Type B pancreatic cell (in vitro differentiated cells): ENCODE data around the gene YTHDF1. TPM values are rescaled to one million over a fixed set of nuclear protein-coding genes. Genes with fewer than 3 reads are reported as not detected.
"Not testable (repeated sequence)": the region's sequence is repeated elsewhere in the genome, so short reads cannot be mapped to it uniquely, and the experiment has no call there.

Source experiments
- DNase-seq: peaks from one replicate; pipeline ENCODE4 v3.0.0; 2021; ENCODE audit warnings: mixed read lengths; ENCODE audit not compliant: unreplicated experiment; ENCODE audit errors: extremely low spot score
- H3K27ac Mint-ChIP-seq: 2 replicates; pipeline ENCODE4 v1.8.0; 2021; ENCODE audit warnings: mild to moderate bottlenecking, mixed read lengths
- H3K27me3 Mint-ChIP-seq: 2 replicates; pipeline ENCODE4 v1.8.0; 2021; ENCODE audit warnings: mixed read lengths
- H3K36me3 Mint-ChIP-seq: 2 replicates; pipeline ENCODE4 v1.8.0; 2021; ENCODE audit warnings: mixed read lengths
- H3K4me1 Mint-ChIP-seq: one replicate; pipeline ENCODE4 v1.8.0; 2021; ENCODE audit warnings: mixed read lengths; ENCODE audit not compliant: unreplicated experiment
- H3K4me3 Mint-ChIP-seq: 2 replicates; pipeline ENCODE4 v1.8.0; 2021; ENCODE audit warnings: mild to moderate bottlenecking, mixed read lengths
- H3K9me3 Mint-ChIP-seq: 2 replicates; pipeline ENCODE4 v1.8.0; 2021; ENCODE audit warnings: mixed read lengths
- total RNA-seq: library from RNA; stranded (reverse); gene quantifications from 2 replicates; pipeline ENCODE4 v1.2.1, GENCODE V29; 2021; ENCODE audit warnings: low replicate concordance
- TF ChIP-seq, protein P1 (sequence below): fragments of 200-600 bp; sonication (generic); conservative IDR thresholded peaks from 2 replicates; pipeline ENCODE4 v1.5.0; 2021; ENCODE audit warnings: antibody characterized with exemption, mild to moderate bottlenecking

YTHDF1 gene
- total RNA-seq, 1 donor from 2014 or later: 50.4 TPM

DNA sequence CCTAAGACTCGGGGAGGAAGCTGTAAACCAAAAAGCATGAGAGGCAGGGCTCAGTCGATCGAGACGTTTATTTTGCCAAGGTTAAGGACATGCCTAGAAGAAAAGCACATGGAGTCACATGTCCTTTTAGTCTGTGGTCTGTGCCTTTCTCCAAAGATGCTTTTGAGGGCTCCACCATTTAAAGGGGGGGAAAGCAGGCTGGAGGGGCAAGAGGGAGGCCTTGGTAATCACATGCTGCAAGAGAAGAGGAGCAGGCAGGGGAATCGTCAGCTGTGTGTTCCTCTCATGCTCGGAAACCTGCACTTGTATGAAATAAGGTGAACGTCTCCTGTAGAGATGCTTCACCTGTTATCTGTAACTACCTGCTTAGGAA, 9.1 kb upstream of the YTHDF1 start:
- no peak for DNase-seq
- TF ChIP-seq, protein P1, sequence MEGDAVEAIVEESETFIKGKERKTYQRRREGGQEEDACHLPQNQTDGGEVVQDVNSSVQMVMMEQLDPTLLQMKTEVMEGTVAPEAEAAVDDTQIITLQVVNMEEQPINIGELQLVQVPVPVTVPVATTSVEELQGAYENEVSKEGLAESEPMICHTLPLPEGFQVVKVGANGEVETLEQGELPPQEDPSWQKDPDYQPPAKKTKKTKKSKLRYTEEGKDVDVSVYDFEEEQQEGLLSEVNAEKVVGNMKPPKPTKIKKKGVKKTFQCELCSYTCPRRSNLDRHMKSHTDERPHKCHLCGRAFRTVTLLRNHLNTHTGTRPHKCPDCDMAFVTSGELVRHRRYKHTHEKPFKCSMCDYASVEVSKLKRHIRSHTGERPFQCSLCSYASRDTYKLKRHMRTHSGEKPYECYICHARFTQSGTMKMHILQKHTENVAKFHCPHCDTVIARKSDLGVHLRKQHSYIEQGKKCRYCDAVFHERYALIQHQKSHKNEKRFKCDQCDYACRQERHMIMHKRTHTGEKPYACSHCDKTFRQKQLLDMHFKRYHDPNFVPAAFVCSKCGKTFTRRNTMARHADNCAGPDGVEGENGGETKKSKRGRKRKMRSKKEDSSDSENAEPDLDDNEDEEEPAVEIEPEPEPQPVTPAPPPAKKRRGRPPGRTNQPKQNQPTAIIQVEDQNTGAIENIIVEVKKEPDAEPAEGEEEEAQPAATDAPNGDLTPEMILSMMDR: no peak
- Mint-ChIP-seq H3K27ac (no peak overlapping the region), H3K4me3 (no peak overlapping the region), H3K4me1 (peaks cover 20% of the 10 kb centered on the region), H3K9me3 (no peaks in the 10 kb centered on the region), H3K27me3 (peaks cover 11% of the 10 kb centered on the region), H3K36me3 (no peaks in the 10 kb centered on the region)

DNA sequence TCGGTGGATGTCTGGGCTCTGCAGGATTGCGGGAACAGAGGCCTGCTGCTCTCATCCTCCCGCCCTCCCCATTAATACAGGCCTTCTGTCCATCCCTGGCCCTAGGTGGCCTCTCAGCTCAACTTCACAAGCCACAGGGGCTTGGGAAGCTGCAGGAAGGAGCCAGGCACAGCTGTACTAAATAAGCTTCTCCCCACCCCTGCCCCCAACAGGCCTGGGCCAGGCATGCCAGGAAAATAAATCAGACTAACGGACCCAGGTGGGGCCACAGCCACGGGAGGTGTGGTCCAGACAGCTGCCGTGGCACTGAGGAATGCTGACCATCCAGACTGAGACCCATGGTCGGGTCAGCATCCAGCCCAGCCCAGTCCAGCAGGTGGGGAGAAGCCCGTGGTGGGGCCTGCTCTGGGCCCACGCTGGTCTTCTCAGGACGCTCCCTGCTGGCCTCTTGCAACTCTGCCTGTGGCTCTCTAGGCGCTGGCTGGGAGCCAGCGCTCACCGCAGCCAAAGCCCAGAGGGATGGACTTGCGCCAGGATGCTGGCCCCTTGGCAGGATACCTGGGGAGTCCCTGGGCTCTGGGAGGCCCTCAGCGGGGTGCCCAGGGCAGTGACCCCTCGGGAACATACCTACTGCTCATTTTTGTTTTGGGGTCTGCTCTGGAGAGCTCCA, 8.6 kb upstream of the YTHDF1 start:
- Mint-ChIP-seq H3K4me3 (no peak overlapping the region), H3K27me3 (peaks cover 14% of the 10 kb centered on the region), H3K27ac (no peak overlapping the region), H3K36me3 (no peaks in the 10 kb centered on the region), H3K4me1 (peaks cover 18% of the 10 kb centered on the region), H3K9me3 (no peaks in the 10 kb centered on the region)
- DNase-seq: no peak
- TF ChIP-seq, protein P1: peak; percentile 29

DNA sequence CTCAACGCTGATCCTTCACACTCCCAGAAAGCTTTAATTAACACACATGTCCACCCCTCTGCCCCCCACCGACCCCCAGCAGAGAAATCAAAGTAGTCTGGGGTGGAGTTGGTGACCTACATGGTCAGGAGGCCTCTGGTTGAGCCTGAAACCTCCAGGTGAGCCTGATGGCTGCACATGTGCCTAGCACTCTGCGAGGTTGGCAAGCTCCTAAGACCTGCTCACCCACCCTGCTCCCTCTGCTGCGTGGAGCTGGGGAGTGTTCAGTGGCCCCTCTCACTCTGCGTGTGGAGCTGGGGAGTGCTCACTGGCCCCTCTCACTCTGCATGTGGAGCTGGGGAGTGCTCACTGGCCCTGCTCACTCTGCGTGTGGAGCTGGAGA, 7.9 kb upstream of the YTHDF1 start:
- no peaks in the 10 kb centered on the region for H3K9me3 Mint-ChIP-seq
- H3K27me3 Mint-ChIP-seq: peaks cover 14% of the 10 kb centered on the region
- DNase-seq: no peak
- TF ChIP-seq, protein P1: no peak
- H3K4me3 Mint-ChIP-seq: no peak overlapping the region
- peaks cover 15% of the 10 kb centered on the region for H3K4me1 Mint-ChIP-seq
- H3K27ac Mint-ChIP-seq: no peak overlapping the region
- no peaks in the 10 kb centered on the region for H3K36me3 Mint-ChIP-seq

DNA sequence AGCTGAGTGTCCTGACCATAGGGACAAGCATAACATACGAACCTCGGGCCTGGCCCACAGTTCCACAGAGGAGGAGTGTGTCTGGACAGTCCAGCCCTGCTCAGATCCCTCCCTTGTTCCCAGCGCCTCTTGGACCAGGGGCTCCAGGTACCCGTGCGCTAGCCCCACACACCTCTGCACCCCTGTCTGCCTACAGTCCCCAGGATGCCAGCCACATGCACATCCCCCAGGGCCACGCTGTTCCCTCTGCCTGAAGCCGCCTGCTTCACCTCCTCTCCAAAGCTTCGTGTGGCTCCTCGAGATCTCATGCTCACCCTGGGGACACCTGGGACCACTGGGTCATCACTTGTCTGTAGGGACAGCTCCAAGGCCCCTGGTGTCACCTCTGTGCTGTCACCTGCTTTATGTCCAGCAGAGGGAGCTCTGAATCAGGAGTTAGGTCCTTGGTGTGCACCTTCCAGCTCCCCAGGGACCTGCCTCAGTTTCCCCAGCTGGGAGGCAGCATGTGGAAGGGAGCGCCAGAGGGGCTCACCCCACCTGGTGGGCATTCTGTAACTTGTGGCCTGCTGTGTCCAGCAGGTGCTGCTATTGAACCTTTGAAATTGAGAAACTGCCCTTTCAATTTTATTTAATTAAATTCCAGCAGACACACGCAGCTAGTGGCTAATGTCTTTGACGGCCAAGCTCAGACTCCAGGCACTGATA, 7.3 kb upstream of the YTHDF1 start:
- DNase-seq: no peak
- Mint-ChIP-seq H3K4me3 (no peak overlapping the region), H3K27ac (no peak overlapping the region), H3K9me3 (no peaks in the 10 kb centered on the region), H3K36me3 (no peaks in the 10 kb centered on the region), H3K4me1 (peaks cover 15% of the 10 kb centered on the region), H3K27me3 (peaks cover 14% of the 10 kb centered on the region)
- TF ChIP-seq, protein P1: peak; percentile 84

DNA sequence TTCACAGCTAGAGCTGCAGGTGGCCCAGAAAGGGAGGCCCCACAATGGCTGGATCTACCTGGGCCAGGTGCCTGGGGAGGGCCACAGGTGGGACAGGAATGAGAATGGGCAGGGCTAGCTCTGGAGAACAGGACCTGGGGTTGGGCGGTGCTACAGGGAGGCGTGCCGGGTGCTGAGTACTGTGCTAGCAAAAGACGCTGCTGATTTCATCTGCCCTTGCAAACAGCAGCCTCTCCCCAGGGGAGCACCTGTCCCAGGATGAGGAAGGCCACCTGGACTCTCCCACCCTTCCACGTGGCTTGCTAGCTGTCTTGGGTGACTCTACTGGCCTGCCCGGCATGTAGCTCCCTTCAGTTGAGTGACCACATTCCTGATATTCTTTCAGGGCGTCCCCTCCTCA, 6.6 kb upstream of the YTHDF1 start:
- H3K36me3 Mint-ChIP-seq: no peaks in the 10 kb centered on the region
- DNase-seq: no peak
- H3K4me1 Mint-ChIP-seq: peaks cover 15% of the 10 kb centered on the region
- H3K27ac Mint-ChIP-seq: no peak overlapping the region
- TF ChIP-seq, protein P1: no peak
- H3K27me3 Mint-ChIP-seq: peaks cover 14% of the 10 kb centered on the region
- H3K9me3 Mint-ChIP-seq: no peaks in the 10 kb centered on the region
- H3K4me3 Mint-ChIP-seq: no peak overlapping the region

DNA sequence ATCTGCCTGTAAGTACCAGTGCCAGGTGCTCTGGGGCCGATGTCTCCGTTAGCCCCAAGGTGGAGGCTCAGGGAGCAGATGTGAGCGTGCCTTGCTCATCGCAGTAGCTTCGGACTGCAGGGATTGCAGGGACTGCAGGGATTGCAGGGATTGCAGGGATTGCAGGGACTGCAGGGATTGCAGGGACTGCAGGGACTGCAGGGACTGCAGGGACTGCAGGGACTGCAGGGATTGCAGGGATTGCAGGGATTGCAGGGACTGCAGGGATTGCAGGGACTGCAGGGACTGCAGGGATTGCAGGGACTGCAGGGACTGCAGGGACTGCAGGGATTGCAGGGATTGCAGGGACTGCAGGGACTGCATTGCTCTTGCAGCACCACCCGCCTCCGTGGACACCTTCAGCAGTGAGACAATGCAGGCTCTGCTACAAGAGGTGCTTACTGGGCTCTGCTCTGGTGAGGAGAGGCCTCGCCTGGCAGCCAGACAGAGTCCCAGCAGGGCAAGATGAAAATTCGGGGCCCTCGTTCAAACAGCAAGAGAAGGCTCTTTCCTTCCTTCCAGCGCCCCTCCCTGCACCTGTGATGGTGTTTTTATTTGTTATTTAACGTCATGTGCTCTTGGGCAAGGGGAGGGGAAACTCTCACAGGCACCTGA, 5.6 kb upstream of the YTHDF1 start:
- not testable (repeated sequence) for H3K36me3 Mint-ChIP-seq, DNase-seq, H3K4me3 Mint-ChIP-seq, H3K9me3 Mint-ChIP-seq, H3K27ac Mint-ChIP-seq
- H3K4me1 Mint-ChIP-seq: peaks cover 20% of the 10 kb centered on the region
- H3K27me3 Mint-ChIP-seq: peaks cover 14% of the 10 kb centered on the region
